ENCODE measurements around the gene SH3RF2. TPM values are rescaled to one million over a fixed set of nuclear protein-coding genes. Genes with fewer than 3 reads are reported as not detected.

Gene SH3RF2
- total RNA-seq, 1 donor from 2014 or later, result 12.0 TPM

DNA sequence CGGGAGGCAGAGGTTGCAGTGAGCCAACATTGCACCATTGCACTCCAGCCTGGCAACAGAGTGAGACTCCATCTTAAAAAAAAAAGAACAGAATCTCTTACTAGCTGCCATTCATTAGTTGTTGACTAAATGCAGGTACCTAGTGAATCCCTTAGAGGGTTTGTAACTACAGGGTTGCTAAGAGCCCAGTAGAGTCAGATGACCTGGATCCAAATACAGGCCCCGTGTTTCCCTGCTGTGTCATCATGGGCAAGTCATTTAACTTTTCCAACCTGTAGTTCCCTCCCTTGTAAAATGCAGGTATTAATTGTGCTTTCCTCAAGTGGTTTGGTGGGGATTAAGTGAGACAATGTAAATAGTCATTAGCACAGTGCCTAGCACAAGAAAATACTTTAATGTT lies 136.2 kb downstream of the SH3RF2 start:
- DNase-seq (ENCODE audit: low read depth), result no peak
- H3K4me3 ChIP-seq (ENCODE audit: low read depth, low read length), result no peak overlapping the region
- TF ChIP-seq, protein P1, sequence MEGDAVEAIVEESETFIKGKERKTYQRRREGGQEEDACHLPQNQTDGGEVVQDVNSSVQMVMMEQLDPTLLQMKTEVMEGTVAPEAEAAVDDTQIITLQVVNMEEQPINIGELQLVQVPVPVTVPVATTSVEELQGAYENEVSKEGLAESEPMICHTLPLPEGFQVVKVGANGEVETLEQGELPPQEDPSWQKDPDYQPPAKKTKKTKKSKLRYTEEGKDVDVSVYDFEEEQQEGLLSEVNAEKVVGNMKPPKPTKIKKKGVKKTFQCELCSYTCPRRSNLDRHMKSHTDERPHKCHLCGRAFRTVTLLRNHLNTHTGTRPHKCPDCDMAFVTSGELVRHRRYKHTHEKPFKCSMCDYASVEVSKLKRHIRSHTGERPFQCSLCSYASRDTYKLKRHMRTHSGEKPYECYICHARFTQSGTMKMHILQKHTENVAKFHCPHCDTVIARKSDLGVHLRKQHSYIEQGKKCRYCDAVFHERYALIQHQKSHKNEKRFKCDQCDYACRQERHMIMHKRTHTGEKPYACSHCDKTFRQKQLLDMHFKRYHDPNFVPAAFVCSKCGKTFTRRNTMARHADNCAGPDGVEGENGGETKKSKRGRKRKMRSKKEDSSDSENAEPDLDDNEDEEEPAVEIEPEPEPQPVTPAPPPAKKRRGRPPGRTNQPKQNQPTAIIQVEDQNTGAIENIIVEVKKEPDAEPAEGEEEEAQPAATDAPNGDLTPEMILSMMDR (conservative IDR thresholded peaks at IDR 0.05; ENCODE audit: low read depth, low read length), result no peak

DNA sequence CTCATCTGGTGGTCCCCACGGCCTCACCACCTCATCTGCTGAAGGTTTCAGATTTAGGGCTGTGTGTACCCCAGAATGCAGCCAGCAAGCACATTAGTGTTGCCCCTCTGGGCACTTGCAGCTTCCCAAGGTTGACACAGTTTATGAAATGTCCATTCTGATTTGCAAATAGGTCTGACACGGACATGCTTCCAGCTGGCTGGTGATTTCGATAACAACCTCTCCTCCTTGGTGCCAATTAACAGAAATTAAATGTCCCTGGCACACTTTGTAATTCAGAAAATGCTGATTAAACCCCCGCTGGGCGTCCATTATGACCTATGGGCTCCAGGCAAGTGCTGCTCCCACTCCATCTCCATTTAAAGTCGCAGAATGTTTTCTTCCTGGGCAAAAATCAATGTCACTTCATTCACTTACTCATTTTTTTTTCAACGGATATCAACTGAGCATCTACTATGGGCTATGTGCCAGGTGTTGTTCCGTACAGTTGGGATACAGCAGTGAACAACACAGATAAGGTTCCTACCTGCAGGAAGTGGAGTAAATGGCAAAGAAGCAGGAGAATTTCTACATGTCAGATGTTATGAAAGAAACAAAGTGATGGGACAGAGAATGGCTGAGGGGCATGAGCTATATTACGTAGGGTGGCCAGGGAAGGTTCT lies 137.0 kb downstream of the SH3RF2 start:
- TF ChIP-seq, protein P1 (conservative IDR thresholded peaks at IDR 0.05; ENCODE audit: low read depth, low read length), result no peak
- DNase-seq (ENCODE audit: low read depth), result no peak
- H3K4me3 ChIP-seq (ENCODE audit: low read depth, low read length), result no peak overlapping the region

DNA sequence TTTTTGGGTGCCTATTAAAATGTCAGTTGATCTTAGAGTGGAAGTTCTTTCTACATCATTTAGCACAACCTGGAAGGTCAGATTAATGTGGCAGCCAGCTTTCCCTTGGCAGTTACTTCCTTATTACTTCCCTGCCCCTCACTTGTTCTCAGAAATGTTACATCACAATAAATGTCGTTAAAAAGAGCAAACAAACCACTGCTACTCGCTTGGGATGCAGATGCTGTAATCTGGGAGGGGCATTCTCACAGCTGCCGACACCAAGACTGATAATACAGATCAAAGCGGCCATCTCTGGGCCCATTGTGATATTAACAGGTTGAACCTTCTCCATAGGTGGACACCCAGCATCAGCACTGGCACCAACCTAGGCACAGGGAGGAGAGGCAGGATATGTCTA lies 139.7 kb downstream of the SH3RF2 start:
- H3K4me3 ChIP-seq (ENCODE audit: low read depth, low read length), result no peak overlapping the region
- TF ChIP-seq, protein P1 (conservative IDR thresholded peaks at IDR 0.05; ENCODE audit: low read depth, low read length), result no peak
- DNase-seq (ENCODE audit: low read depth), result no peak

DNA sequence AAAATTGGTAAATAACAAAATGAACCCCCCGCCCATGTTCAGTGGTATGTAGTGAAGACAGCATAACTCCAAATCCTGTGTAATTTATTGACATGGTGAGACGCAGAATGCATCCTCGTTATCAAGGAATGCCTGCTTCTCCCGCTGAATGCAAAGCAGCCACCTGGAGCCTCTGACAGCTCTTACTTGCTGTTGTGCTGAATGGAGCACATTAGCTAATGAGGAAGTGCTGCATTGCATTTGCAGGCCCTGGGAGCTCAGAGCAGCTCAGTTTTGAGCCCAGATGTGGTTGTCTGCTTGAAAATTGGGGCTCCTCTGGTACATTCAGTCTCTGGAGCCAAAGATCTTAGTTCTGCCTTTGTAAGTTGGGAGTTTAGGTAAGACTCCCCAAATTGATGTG lies 140.1 kb downstream of the SH3RF2 start:
- H3K4me3 ChIP-seq (ENCODE audit: low read depth, low read length), result no peak overlapping the region
- no peak for DNase-seq (ENCODE audit: low read depth)
- TF ChIP-seq, protein P1 (conservative IDR thresholded peaks at IDR 0.05; ENCODE audit: low read depth, low read length), result no peak

DNA sequence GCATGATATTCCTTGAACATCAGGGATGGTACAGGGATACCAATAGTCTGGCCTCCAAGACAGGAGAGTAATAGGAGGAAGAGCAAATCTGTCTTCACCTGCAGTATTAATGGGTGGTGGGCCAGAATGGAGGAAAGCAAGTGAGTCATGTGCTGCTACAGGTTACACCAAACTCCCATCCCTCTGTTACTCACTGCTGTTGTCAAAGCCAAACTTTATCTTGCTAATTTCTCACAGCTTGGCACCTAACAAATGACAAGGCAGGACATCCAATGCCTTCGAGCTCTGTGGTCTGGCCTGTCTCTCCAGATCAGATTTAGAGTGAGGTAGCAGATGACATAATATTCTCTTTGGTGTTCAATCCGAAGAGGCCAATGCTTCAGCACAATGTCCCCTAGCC lies 142.2 kb downstream of the SH3RF2 start:
- no peak overlapping the region for H3K4me3 ChIP-seq (ENCODE audit: low read depth, low read length)
- TF ChIP-seq, protein P1 (conservative IDR thresholded peaks at IDR 0.05; ENCODE audit: low read depth, low read length), result no peak
- no peak for DNase-seq (ENCODE audit: low read depth)

DNA sequence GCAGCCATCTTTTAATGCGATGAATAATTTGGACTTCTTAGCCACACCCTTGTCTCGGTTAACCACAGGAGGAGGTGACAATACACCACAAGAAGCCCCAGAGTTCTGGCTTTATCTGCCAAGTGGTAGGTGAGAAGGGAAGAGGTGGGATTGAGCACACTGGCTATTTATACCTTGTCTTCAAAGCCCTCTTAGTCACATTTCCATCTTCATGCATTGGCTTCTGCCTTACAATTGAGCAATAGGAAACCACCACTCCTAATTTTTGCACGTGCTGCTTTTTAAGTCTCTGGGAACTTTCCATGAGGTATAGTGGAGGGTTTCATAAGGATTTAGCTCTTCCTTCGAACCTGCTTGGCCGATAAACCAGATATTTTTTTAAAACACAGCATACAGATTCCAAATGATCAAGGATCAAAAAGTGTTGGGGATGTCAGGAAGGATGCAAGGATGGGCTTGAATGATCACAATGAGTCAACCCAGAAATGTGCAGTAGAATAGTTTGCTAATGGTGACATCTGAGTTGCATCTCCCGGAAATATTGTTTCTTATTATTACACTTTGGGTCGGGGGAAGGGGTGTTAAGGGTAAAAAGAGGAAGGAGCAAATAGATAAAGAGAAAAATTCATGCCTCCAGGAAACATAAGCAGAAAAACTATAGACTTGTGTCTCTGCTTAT lies 143.5 kb downstream of the SH3RF2 start:
- no peak for DNase-seq (ENCODE audit: low read depth)
- TF ChIP-seq, protein P1 (conservative IDR thresholded peaks at IDR 0.05; ENCODE audit: low read depth, low read length), result no peak
- H3K4me3 ChIP-seq (ENCODE audit: low read depth, low read length), result no peak overlapping the region

DNA sequence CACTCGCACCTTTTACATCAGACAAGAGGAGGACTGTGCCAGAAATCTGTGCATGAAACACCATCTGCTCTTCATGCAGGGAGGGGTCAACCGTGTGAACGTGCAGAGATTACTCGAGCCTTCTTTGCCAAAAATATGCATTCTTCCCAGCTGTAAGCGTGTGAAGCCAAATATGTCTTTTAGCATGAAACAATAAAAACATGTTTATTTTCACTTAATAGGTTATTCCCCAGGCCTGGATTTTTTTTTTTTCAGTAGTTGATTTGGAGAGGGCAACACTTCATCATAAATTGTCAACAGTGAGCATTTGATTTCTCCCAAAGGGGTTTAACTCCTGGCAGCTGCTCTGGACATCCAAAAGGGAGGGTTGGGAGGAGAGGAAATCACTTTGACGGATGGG lies 145.2 kb downstream of the SH3RF2 start:
- no peak overlapping the region for H3K4me3 ChIP-seq (ENCODE audit: low read depth, low read length)
- TF ChIP-seq, protein P1 (conservative IDR thresholded peaks at IDR 0.05; ENCODE audit: low read depth, low read length), result no peak
- DNase-seq (ENCODE audit: low read depth), result no peak

All from epithelial cell of proximal tubule (primary cell).